ENCODE measurements around the gene ATP4A.
A peak's percentile ranks its signal among the peaks of the same experiment; 100 is the strongest.

Gene ATP4A

DNA sequence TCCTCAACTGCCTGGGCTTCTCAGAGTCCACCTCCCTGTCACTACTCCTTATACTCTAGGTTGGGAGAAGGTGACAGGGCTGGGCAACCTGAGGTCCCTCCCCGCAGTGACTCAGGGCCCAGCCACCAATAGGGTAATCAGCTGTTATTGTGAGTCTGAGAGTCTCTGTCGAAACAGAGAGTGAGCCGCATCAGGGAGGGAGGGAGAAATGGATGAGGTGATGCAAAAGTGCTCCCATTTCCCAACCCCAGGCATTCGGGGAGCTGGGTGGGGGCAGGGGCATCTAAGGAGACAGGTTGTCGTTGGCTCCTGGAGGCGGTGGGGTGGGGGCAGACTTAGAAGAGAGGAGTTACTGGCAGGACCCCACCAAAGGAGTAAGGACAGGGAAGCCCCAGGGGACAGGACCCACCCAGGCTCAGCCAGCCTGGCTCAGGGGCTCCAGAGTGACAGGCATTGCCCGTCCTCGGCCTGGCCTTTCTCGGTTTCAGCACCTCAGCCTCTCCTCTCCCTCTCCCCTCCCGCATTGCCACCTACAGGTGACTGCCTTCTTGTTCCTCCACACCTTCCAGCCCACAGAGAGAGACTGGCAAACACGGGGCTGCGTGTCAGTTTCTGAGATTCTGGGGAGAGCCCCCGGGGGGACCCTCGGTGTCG lies 49.7 kb downstream of the ATP4A start, which contains the start of gene DMKN:
Gene DMKN (minus strand): TSS at position 22 of the 654 bp plus-strand sequence. CDS start 174 bp downstream, outside the sequence.
- peak within 1 kb of the TSS; percentile 45 for H3K4me3 ChIP-seq (ENCODE audit: low read length)
- peak; percentile 93 for DNase-seq (ENCODE audit: low read depth)

DNA sequence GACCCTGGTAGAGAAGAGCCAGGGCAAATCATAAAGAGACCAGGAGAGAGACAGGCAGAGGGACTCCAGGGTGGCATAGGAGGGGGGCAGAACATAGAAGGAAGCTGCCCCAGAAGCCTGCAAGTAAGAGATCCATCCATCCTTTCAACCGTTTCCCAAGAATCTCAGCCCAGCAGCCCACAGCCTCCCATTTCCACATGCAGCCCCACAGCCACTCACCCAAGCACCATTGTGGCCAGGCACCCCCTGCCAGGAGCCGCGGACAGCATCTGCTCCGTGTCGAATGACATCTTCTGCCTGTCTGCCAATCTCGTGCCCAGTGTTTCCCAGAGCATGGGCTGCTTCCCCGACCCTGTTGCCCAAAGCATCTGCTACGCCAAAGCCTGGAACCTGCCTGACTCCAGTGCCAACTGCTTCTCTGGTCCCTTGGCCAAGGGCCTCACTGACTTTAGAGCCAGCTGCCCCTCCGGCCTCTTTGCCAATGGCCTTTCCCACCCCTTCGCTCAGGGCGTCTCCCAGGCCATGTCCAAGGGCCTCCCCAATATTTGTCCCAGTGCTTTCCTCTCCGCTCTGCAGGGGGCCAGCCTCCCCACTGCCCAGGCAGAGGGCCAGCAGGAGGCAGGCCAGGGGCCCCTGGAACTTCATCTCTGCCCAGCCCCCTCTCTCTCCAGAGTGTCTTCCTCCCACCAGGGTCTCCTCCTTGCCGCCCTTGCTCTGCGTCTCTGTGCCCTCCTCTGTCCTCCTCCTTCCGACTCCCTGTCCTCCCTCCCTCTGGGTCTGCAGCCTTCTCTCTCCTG lies 50.4 kb downstream of the ATP4A start:
- TF ChIP-seq, protein P1, sequence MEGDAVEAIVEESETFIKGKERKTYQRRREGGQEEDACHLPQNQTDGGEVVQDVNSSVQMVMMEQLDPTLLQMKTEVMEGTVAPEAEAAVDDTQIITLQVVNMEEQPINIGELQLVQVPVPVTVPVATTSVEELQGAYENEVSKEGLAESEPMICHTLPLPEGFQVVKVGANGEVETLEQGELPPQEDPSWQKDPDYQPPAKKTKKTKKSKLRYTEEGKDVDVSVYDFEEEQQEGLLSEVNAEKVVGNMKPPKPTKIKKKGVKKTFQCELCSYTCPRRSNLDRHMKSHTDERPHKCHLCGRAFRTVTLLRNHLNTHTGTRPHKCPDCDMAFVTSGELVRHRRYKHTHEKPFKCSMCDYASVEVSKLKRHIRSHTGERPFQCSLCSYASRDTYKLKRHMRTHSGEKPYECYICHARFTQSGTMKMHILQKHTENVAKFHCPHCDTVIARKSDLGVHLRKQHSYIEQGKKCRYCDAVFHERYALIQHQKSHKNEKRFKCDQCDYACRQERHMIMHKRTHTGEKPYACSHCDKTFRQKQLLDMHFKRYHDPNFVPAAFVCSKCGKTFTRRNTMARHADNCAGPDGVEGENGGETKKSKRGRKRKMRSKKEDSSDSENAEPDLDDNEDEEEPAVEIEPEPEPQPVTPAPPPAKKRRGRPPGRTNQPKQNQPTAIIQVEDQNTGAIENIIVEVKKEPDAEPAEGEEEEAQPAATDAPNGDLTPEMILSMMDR (IDR thresholded peaks at IDR 0.05; ENCODE audit: insufficient read depth, low read depth, low read length, missing control alignments) = no peak
- no peak for DNase-seq (ENCODE audit: low read depth)
- H3K4me3 ChIP-seq (ENCODE audit: low read length) = peak overlapping the region; percentile 45

More for the DNA sequence above, 49.7 kb downstream of the ATP4A start, which contains the start of gene DMKN:
- TF ChIP-seq, protein P1 (IDR thresholded peaks at IDR 0.05; ENCODE audit: insufficient read depth, low read depth, low read length, missing control alignments) = peak; percentile 40

DNA sequence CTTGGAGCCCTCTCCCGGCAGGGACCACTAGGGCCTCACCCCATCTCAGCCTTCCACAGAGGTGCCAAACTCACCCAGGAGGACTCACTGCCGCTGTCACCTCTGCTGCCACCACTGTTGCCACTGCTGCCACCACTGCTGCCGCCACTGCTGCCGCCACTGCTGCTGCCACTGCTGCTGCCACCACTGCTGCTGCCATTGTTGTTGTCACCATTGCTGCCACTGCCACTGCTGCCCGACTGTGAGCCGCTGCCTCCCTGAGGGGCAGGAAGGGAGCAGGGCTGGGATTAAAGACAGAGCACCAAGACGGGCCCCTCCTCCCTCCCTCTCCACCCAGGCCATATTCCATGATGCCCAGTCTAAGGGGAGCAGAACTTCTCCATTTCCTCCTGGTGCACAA lies 52.1 kb downstream of the ATP4A start:
- H3K4me3 ChIP-seq (ENCODE audit: low read length) = peak overlapping the region; percentile 18
- TF ChIP-seq, protein P1 (IDR thresholded peaks at IDR 0.05; ENCODE audit: insufficient read depth, low read depth, low read length, missing control alignments) = no peak
- DNase-seq (ENCODE audit: low read depth) = no peak

DNA sequence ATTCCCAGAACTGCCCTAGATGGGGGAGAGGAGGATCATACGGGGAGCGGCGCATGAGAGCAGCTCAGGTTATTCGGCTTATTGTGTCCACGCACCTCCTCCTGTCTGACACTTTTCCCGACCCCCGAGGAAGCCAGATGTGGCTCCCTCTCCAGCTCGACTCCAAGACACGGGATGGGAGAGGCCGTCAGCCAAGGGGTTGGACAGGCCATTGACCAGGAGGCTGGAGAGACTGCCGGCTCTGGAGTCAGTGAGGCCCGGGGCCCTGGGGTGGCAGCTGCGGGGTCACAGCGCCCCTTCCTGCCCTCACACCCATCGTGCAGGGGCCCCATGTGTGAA lies 52.9 kb downstream of the ATP4A start:
- DNase-seq (ENCODE audit: low read depth) = no peak
- TF ChIP-seq, protein P1 (IDR thresholded peaks at IDR 0.05; ENCODE audit: insufficient read depth, low read depth, low read length, missing control alignments) = no peak
- H3K4me3 ChIP-seq (ENCODE audit: low read length) = peak overlapping the region; percentile 64

DNA sequence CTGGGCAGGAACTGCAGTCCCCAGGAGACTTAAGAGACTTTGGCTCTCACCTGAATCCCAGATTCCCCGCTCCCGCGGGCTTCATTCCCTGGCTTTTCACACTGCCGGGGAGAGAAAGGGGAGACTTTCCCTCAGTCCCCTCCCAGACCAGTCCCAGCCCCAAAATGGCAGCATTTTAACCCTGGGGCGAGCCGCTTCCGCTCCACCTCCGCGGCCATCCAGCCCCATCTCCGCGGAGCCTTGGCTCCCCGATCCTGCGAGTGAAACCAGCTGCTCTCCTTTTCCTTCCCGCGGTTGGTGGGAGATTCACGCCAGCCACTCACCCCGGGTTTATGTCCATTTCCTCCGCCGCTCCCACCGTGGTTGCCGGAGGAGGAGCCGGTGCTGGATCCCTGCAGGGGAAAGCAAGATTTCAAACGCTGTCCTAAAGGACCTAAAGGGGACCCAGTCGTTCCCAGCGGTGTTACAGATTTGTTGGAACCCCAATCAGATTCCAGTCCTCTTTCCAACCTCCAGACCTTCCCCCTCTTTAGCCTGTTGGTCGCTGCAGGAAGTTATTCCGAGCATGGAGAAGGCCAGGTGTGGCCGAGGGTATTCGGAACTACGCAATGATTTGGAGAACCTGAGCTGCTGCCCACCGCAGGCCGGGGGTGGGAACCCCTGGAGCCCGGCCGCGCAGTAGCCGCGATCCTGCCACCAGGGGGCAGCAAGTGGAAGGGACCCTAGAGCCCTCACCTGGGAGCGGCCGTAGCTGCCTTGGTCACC lies 53.4 kb downstream of the ATP4A start:
- peak overlapping the region; percentile 64 for H3K4me3 ChIP-seq (ENCODE audit: low read length)
- TF ChIP-seq, protein P1 (IDR thresholded peaks at IDR 0.05; ENCODE audit: insufficient read depth, low read depth, low read length, missing control alignments) = peak; percentile 87
- peak; percentile 80 for DNase-seq (ENCODE audit: low read depth)

DNA sequence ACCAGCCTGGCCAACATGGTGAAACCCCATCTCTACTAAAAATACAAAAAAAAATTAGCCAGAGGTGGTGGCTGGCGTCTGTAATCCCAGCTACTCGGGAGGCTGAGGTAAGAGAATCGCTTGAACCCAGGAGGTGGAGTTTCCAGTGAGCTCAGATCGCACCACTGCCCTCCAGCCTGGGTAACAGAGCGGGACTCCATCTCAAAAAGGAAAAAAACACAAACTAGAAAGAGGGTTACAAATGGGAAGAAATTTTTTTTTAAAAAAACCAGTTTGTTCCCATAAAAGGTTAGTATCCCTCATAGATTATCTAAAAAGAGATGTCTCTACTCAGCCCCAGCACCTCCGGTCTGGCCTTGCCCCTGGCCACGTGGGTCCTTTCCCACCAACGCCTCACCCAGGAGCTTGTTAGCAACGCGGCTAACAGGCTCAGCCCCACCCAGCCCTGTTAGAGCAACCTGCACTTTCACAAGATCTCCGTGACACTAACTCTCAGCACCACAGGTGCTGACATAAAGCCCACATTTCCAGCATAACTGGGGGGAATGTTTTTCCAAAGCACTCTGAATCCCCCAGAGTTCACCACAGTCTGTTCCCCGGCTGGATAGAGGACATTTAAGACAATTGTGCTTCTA lies 54.3 kb downstream of the ATP4A start:
- TF ChIP-seq, protein P1 (IDR thresholded peaks at IDR 0.05; ENCODE audit: insufficient read depth, low read depth, low read length, missing control alignments) = no peak
- DNase-seq (ENCODE audit: low read depth) = peak; percentile 89
- peak overlapping the region; percentile 64 for H3K4me3 ChIP-seq (ENCODE audit: low read length)
